Endothelial cell of umbilical vein (primary cell): Measurements from ENCODE around the gene ADGRD1. TPM values are rescaled to one million over a fixed set of nuclear protein-coding genes. Genes with fewer than 3 reads are reported as not detected.

ENCODE experiments used
- BruUV-seq: library from RNA; stranded (reverse); fragments of 400-500 nt; replicated peaks from 2 replicates; lab custom pipeline; 2021; lab: Mats Ljungman, UMichigan
- CTCF ChIA-PET: fragments of 300-600, 350-600 bp; sonication (Branson Sonifier 250); formaldehyde crosslinking; loops from one replicate; lab custom pipeline; 2021; ENCODE audit warnings: antibody characterized with exemption, inconsistent platforms; lab: Charles Lee
- POLR2A ChIA-PET: fragments of 300-600, 350-600 bp; sonication (Branson Sonifier 250); formaldehyde crosslinking; loops from one replicate; lab custom pipeline; 2021; ENCODE audit warnings: antibody characterized with exemption, inconsistent platforms; lab: Charles Lee
- DNase-seq: peaks from one replicate; pipeline ENCODE4 v3.0.0-alpha.2; 2011; ENCODE audit warnings: low read depth, low spot score
- FAIRE-seq: peaks from 2 replicates; lab custom pipeline; 2011; peaks lifted over from hg19 to GRCh38; lab: Jason Lieb, UNC
- H2AFZ ChIP-seq: 2 replicates; pipeline ENCODE4 v1.6.0; 2012; ENCODE audit warnings: low read depth, low read length, control low read depth, inconsistent platforms
- H3K27ac ChIP-seq: 2 replicates; pipeline ENCODE4 v1.5.1; 2011; ENCODE audit warnings: low read depth, mild to moderate bottlenecking, control low read depth, low read length, moderate library complexity; ENCODE audit not compliant: insufficient read depth
- H3K27me3 ChIP-seq, 2 experiments: 2 replicates each; pipeline versions ENCODE4 v1.6.0 to v1.6.1; 2011; ENCODE audit warnings: low read length in 2 of 2, mixed read lengths in 1 of 2; ENCODE audit not compliant: control insufficient read depth in 2 of 2, insufficient read depth in 2 of 2
- H3K36me3 ChIP-seq, 2 experiments: 2 replicates in 1 of 2; 3 replicates in 1 of 2; pipeline ENCODE4 v1.5.1; 2011; ENCODE audit warnings: low read length in 2 of 2, mild to moderate bottlenecking in 1 of 2, moderate library complexity in 1 of 2; ENCODE audit not compliant: control insufficient read depth in 2 of 2, insufficient read depth in 2 of 2; ENCODE audit errors: extremely low read depth in 1 of 2
- H3K4me1 ChIP-seq: 3 replicates; pipeline ENCODE4 v1.5.1; 2011; ENCODE audit warnings: mild to moderate bottlenecking, low read length; ENCODE audit not compliant: control insufficient read depth, insufficient read depth; ENCODE audit errors: extremely low read depth
- H3K4me2 ChIP-seq: 2 replicates; pipeline ENCODE4 v1.6.1; 2011; ENCODE audit warnings: low read length, control low read depth, mixed read lengths; ENCODE audit not compliant: insufficient read depth
- H3K4me3 ChIP-seq, 3 experiments: fragments of 200-600 bp in 1 of 3; sonication (generic), shearing (Covaris generic) in 1 of 3; replicated peaks in 1 of 3; 2 replicates each; pipeline ENCODE4 v1.5.1; 2011 to 2016; ENCODE audit warnings: control low read depth in 3 of 3, low read length in 3 of 3, mild to moderate bottlenecking in 2 of 3, inconsistent platforms in 1 of 3, low read depth in 1 of 3, moderate library complexity in 1 of 3; ENCODE audit not compliant: insufficient read depth in 1 of 3
- H3K79me2 ChIP-seq: 2 replicates; pipeline ENCODE4 v1.6.0; 2012; ENCODE audit warnings: low read length, inconsistent platforms; ENCODE audit not compliant: control insufficient read depth, insufficient read depth
- H3K9ac ChIP-seq: replicated peaks from 2 replicates; pipeline ENCODE3; 2011; ENCODE audit warnings: low read length, control low read depth; ENCODE audit not compliant: insufficient read depth; ENCODE audit errors: extremely low read depth
- H3K9me1 ChIP-seq: replicated peaks from 3 replicates; pipeline ENCODE4 v1.6.0; 2011; ENCODE audit warnings: mild to moderate bottlenecking, low read length; ENCODE audit not compliant: control insufficient read depth, insufficient read depth; ENCODE audit errors: extremely low read depth
- H3K9me3 ChIP-seq: replicated peaks from 2 replicates; pipeline ENCODE4 v1.5.1; 2012; ENCODE audit warnings: low read length, inconsistent platforms; ENCODE audit not compliant: control insufficient read depth, insufficient read depth
- H4K20me1 ChIP-seq: replicated peaks from 2 replicates; pipeline ENCODE3; 2011; ENCODE audit warnings: mild to moderate bottlenecking, low read length; ENCODE audit not compliant: control insufficient read depth, insufficient read depth; ENCODE audit errors: extremely low read depth
- CTCF ChIP-seq, 2 donors: IDR thresholded peaks; 1 replicate in 1 of 2; 2 replicates in 1 of 2; pipeline ENCODE4 v1.5.1; 2011; ENCODE audit warnings: low read length in 2 of 2, mild to moderate bottlenecking in 2 of 2, moderate library complexity in 2 of 2, control low read depth in 1 of 2, inconsistent platforms in 1 of 2, low read depth in 1 of 2; ENCODE audit not compliant: insufficient read depth in 1 of 2; ENCODE audit errors: extremely low read depth in 1 of 2
- EZH2 ChIP-seq: IDR thresholded peaks from 2 replicates; pipeline ENCODE4 v1.6.1; 2012; ENCODE audit warnings: borderline replicate concordance, low read depth, mild to moderate bottlenecking, moderate library complexity, low read length, inconsistent platforms; ENCODE audit not compliant: severe bottlenecking
- FOS ChIP-seq: IDR thresholded peaks from 2 replicates; pipeline ENCODE4 v1.6.1; 2011; ENCODE audit warnings: mild to moderate bottlenecking, low read length, moderate library complexity, borderline replicate concordance; ENCODE audit not compliant: insufficient read depth
- GATA2 ChIP-seq: IDR thresholded peaks from 2 replicates; pipeline ENCODE4 v1.7.0; 2011; ENCODE audit warnings: low read depth, mild to moderate bottlenecking, moderate library complexity, mixed read lengths, low read length; ENCODE audit not compliant: insufficient read length, insufficient read depth
- JUN ChIP-seq: IDR thresholded peaks from 2 replicates; pipeline ENCODE4 v1.6.1; 2011; ENCODE audit warnings: borderline replicate concordance, low read depth; ENCODE audit not compliant: insufficient read length, insufficient read depth
- MYC ChIP-seq: IDR thresholded peaks from one replicate; pipeline ENCODE4 v1.6.1; 2011; ENCODE audit warnings: mild to moderate bottlenecking, low read depth, low read length
- POLR2A ChIP-seq: IDR thresholded peaks from 2 replicates; pipeline ENCODE4 v1.6.1; 2012; ENCODE audit warnings: low read depth, mild to moderate bottlenecking, control low read depth, low read length
- POLR2AphosphoS5 ChIP-seq: IDR thresholded peaks from 2 replicates; pipeline ENCODE4 v1.6.1; 2012; ENCODE audit warnings: low read depth, mild to moderate bottlenecking, control low read depth, low read length, moderate library complexity; ENCODE audit not compliant: insufficient read depth
- dilution Hi-C: fragments of 300-500 bp; cut with MboI; formaldehyde crosslinking; loops from one replicate; pipeline ENCODE4 v1.15.0; 2019; ENCODE audit warnings: low sequenced_read_pairs; ENCODE audit not compliant: extremely low pct_ligation_motif_present
- intact Hi-C: fragments of 100-400 bp; cut with micrococcal nuclease; formaldehyde crosslinking; loops from one replicate; pipeline ENCODE4 v1.10.0; 2022
- polyA plus RNA-seq, 4 experiments: library from polyadenylated mRNA; depleted of rRNA in 3 of 4; stranded (reverse) in 3 of 4; unstranded in 1 of 4; fragments of >200 nt; gene quantifications; 2 replicates each; pipeline versions ENCODE4 v1.2.1 to v1.2.3, GENCODE V29; 2011 to 2012; ENCODE audit warnings: missing spikeins in 1 of 4
- total RNA-seq: library from RNA; stranded (reverse); gene quantifications from 2 replicates; pipeline ENCODE4 v1.2.3, GENCODE V29; 2021
- TF ChIP-seq, protein P1 (sequence below): IDR thresholded peaks from 2 replicates; pipeline ENCODE4 v1.6.1; 2011; ENCODE audit not compliant: insufficient read depth, insufficient read length

ADGRD1 gene
- total and polyA plus RNA-seq, 2 donors (not counting 3 experiments of a cell fraction or from before 2014, with no cell fraction given) = 0.07 TPM; not detected in 1

DNA sequence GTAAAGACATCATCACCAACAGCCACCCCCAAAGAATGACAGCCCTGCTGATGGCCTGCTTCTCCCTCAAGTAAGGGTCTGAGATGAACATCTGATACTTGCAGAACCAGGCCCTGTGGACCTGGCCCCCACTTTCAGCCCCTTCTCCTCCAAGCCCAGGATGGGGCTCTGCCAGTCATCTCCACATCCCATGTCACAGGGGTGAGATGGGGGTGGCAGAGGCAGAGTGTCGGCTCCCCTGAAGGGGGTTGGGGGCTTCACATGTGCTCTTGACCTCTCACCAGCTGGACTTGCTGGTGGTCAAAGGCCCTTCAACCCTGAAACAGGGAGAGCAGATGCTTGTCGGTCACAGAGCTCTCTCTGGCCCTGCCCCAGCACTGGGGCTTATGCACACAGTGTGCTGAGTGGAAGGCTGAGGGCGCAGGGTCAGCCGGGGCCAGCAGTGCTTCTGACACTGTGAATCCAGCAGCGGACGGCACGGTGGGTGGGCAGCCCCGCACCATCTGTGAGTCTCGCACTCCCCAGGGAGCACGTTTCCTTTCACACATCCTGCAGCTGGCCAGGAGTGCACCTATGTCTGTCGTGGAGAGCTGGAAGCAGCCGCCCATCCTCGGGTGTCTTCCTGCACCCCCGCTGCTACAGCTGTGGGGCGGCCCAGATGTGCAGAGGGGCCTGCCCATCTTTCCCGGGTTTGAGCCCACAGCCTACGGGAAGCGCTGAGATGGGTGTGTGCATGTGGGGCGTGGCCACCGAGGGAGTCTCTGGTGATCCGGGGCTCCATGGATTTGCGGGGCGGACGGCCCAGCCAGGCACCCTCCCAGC lies 94.3 kb downstream of the ADGRD1 start:
- dilution Hi-C loops = no loop called here
- no peak for FAIRE-seq
- POLR2A ChIA-PET = no interaction called here

More for the DNA sequence above, 94.3 kb downstream of the ADGRD1 start:
- no peaks in the 10 kb centered on the region for H3K79me2 ChIP-seq
- no peaks in the 10 kb centered on the region for H3K9me1 ChIP-seq
- H3K36me3 ChIP-seq = no peaks in the 10 kb centered on the region
- H3K9me3 ChIP-seq = no peaks in the 10 kb centered on the region
- no TSS peak for BruUV-seq
- intact Hi-C loops = no loop called here
- TF ChIP-seq EZH2 (no peak), MYC (no peak), FOS (no peak), GATA2 (no peak), CTCF (IDR thresholded peaks at IDR 0.05; ENCODE audit: extremely low read depth in 1 of 2, insufficient read depth in 1 of 2, low read depth in 1 of 2, low read length in 2 of 2) (no peak), POLR2AphosphoS5 (no peak), POLR2A (no peak), JUN (no peak)
- TF ChIP-seq, protein P1, sequence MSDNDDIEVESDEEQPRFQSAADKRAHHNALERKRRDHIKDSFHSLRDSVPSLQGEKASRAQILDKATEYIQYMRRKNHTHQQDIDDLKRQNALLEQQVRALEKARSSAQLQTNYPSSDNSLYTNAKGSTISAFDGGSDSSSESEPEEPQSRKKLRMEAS = no peak
- H3K4me1 ChIP-seq = no peaks in the 10 kb centered on the region
- no peak overlapping the region for H3K9ac ChIP-seq
- H3K4me3 ChIP-seq = no peak overlapping the region
- H3K4me2 ChIP-seq = no peak overlapping the region
- H4K20me1 ChIP-seq = no peaks in the 10 kb centered on the region
- no peaks in the 10 kb centered on the region for H3K27me3 ChIP-seq
- H2AFZ ChIP-seq = no peak overlapping the region
- CTCF ChIA-PET = no interaction called here
- H3K27ac ChIP-seq = no peak overlapping the region
- no peak for DNase-seq
